SK-N-SH (cell line): ENCODE measurements around the gene UBXN1.

ENCODE experiments used
- CHD2 ChIP-seq: fragments of 150-350 bp; IDR thresholded peaks from 2 replicates; pipeline ENCODE4 v1.6.1; 2018; ENCODE audit warnings: low read length; ENCODE audit not compliant: partially characterized antibody
- EP300 ChIP-seq, 2 experiments: IDR thresholded peaks; 2 replicates each; pipeline versions ENCODE4 v1.4.0 to v1.6.1; 2012; ENCODE audit warnings: borderline replicate concordance in 1 of 2, low read depth in 1 of 2, low read length in 1 of 2
- EZH2phosphoT487 ChIP-seq: fragments of 200-600 bp; sonication (generic); IDR thresholded peaks from 2 replicates; pipeline ENCODE4 v1.6.1; 2017; ENCODE audit warnings: low read depth, mixed run types, mild to moderate bottlenecking, antibody characterized with exemption, moderate library complexity, borderline replicate concordance
- GATA2 ChIP-seq: sonication (generic); formaldehyde crosslinking; IDR thresholded peaks from 2 replicates; pipeline ENCODE4 v1.5.0; 2020; ENCODE audit warnings: mild to moderate bottlenecking, missing genetic modification reagents
- JUND ChIP-seq: IDR thresholded peaks from 2 replicates; pipeline ENCODE4 v1.4.0; 2012
- MAX ChIP-seq: IDR thresholded peaks from 2 replicates; pipeline ENCODE4 v1.4.0; 2012; ENCODE audit warnings: low read depth
- MXI1 ChIP-seq: IDR thresholded peaks from 2 replicates; pipeline ENCODE4 v1.6.1; 2012; ENCODE audit warnings: mild to moderate bottlenecking, low read depth, low read length, improper control_type of control experiment
- POLR2AphosphoS5 ChIP-seq: IDR thresholded peaks from 2 replicates; pipeline ENCODE4 v1.6.1; 2012; ENCODE audit warnings: low read depth, low read length
- RAD21 ChIP-seq: IDR thresholded peaks from 2 replicates; pipeline ENCODE4 v1.6.1; 2012; ENCODE audit warnings: mild to moderate bottlenecking, low read length
- RFX5 ChIP-seq: IDR thresholded peaks from 2 replicates; pipeline ENCODE4 v1.6.1; 2012; ENCODE audit warnings: mild to moderate bottlenecking, improper control_type of control experiment, low read length
- TAF1 ChIP-seq: IDR thresholded peaks from 2 replicates; pipeline ENCODE4 v1.6.1; 2012; ENCODE audit warnings: low read depth, mild to moderate bottlenecking, low read length, moderate library complexity, borderline replicate concordance
- TF ChIP-seq, protein P1 (sequence below): fragments of 200-600 bp; sonication (generic); IDR thresholded peaks from 2 replicates; pipeline ENCODE4 v1.6.1; 2017; ENCODE audit warnings: antibody characterized with exemption, mild to moderate bottlenecking, moderate library complexity
- TF ChIP-seq, protein P2 (sequence below): IDR thresholded peaks from 2 replicates; pipeline ENCODE4 v1.6.1; 2012; ENCODE audit warnings: mild to moderate bottlenecking, low read depth, low read length, moderate library complexity

- TF ChIP-seq, protein P1, sequence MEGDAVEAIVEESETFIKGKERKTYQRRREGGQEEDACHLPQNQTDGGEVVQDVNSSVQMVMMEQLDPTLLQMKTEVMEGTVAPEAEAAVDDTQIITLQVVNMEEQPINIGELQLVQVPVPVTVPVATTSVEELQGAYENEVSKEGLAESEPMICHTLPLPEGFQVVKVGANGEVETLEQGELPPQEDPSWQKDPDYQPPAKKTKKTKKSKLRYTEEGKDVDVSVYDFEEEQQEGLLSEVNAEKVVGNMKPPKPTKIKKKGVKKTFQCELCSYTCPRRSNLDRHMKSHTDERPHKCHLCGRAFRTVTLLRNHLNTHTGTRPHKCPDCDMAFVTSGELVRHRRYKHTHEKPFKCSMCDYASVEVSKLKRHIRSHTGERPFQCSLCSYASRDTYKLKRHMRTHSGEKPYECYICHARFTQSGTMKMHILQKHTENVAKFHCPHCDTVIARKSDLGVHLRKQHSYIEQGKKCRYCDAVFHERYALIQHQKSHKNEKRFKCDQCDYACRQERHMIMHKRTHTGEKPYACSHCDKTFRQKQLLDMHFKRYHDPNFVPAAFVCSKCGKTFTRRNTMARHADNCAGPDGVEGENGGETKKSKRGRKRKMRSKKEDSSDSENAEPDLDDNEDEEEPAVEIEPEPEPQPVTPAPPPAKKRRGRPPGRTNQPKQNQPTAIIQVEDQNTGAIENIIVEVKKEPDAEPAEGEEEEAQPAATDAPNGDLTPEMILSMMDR, result no peak
- TF ChIP-seq RAD21 (no peak), EP300 (IDR thresholded peaks at IDR 0.05; ENCODE audit: borderline replicate concordance in 1 of 2, low read depth in 1 of 2, low read length in 1 of 2) (no peak), POLR2AphosphoS5 (no peak), JUND (no peak), MXI1 (no peak), CHD2 (no peak), TAF1 (no peak), MAX (no peak), EZH2phosphoT487 (no peak), GATA2 (CRISPR knock-in tag) (no peak), RFX5 (no peak)
- TF ChIP-seq, protein P2, sequence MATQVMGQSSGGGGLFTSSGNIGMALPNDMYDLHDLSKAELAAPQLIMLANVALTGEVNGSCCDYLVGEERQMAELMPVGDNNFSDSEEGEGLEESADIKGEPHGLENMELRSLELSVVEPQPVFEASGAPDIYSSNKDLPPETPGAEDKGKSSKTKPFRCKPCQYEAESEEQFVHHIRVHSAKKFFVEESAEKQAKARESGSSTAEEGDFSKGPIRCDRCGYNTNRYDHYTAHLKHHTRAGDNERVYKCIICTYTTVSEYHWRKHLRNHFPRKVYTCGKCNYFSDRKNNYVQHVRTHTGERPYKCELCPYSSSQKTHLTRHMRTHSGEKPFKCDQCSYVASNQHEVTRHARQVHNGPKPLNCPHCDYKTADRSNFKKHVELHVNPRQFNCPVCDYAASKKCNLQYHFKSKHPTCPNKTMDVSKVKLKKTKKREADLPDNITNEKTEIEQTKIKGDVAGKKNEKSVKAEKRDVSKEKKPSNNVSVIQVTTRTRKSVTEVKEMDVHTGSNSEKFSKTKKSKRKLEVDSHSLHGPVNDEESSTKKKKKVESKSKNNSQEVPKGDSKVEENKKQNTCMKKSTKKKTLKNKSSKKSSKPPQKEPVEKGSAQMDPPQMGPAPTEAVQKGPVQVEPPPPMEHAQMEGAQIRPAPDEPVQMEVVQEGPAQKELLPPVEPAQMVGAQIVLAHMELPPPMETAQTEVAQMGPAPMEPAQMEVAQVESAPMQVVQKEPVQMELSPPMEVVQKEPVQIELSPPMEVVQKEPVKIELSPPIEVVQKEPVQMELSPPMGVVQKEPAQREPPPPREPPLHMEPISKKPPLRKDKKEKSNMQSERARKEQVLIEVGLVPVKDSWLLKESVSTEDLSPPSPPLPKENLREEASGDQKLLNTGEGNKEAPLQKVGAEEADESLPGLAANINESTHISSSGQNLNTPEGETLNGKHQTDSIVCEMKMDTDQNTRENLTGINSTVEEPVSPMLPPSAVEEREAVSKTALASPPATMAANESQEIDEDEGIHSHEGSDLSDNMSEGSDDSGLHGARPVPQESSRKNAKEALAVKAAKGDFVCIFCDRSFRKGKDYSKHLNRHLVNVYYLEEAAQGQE, result no peak
These were observed 46.4 kb downstream of the UBXN1 start for GRCh38 chr11:62632492-62632891.
